HG02973 (cell line): ENCODE data around the gene MIR17HG.

Source experiments
- ATAC-seq: cut with Tn5 transposase; IDR thresholded peaks from one replicate; pipeline ENCODE4 v1.9.1; 2021; ENCODE audit warnings: moderate library complexity; ENCODE audit not compliant: unreplicated experiment

MIR17HG gene

DNA sequence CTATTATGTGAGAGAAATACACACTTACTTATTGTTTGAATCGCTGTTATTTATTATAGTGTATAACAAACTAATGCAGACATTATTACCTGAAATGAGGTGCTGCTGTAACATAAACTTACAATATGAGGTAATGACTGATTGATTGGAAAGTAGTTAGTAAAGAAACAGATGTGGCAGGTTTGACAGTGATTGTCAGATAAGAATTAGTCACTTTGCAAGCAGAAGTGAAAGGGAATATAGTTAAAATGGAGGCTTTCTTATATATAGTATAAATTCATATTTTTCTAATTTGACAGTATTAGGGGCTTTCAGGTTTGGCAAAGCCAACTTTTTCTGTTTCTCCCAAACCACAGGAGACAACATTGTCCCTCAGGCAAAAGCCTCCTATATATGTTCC, 20.6 kb downstream of the MIR17HG start:
- ATAC-seq: no peak

DNA sequence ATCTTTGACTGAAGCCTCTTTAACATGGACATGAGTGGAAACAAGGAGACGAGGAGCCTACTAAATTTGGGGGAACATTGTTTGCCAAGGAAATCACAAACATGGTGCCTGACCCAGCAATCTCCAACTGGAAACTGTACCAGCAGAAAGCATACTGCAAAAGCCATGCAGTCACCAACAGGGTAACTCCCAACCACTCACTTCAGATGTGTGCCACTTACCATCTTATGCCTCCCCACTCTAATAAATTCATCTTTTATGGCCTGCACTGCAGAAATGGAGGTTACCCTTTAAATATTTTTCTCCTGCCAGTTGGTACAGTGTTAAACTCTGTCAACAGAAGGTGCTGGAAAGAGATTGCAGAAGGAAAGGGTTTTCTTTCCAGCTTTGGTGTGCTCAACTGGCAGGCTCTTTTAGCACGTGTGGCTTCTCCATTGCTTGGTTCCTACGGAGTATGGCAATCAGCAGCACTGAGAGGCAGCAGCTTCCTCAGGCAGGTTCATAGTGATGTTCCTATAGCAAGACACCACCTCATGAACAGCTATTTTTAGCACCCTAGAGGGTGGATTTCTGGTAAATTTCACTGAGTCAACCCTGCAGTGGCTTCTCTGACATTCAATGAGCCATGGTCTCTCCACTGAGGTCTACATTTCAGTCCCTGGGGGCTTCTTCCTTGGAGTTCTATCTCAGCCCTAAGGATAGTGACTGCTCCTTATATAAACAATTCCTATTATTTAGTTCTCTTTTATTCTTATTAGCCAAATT, 21.4 kb downstream of the MIR17HG start:
- no peak for ATAC-seq

DNA sequence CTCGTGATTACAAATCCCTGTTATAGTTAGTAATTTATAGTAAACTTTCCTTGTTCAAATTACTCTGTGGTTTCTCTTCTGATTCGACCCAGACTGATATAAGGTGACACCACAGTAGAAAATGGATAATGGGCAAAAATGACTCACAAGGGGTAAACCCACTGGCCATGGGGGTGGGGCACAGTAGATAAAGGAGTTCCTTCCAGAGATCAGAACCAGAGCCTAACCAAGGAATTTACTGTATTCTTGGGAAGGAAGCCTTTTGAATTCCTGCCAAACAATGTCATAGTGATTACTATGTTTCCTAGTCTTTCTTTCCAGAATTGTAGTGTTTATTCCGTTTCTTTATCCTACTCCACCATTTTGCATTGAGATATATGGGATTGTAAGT, 21.9 kb downstream of the MIR17HG start:
- ATAC-seq: no peak

DNA sequence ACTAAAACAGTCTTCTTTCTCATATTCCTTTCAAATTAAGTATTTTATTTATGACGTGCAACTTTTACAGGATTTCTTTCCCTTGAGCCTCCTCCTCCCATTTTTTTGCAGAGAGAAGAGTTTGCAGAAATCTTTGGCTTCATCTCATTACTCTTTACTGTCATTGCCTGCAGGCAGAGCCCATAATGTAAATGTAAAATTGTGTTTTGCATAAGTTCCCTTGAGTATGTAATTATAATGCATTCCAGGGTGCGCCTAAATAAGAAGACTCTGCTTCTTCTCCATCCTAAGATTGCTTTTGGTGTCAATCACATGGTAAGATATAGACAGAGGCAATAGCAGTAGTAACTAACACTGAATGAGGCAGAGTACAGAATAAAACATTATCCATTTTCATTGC, 23.0 kb downstream of the MIR17HG start:
- ATAC-seq: no peak

DNA sequence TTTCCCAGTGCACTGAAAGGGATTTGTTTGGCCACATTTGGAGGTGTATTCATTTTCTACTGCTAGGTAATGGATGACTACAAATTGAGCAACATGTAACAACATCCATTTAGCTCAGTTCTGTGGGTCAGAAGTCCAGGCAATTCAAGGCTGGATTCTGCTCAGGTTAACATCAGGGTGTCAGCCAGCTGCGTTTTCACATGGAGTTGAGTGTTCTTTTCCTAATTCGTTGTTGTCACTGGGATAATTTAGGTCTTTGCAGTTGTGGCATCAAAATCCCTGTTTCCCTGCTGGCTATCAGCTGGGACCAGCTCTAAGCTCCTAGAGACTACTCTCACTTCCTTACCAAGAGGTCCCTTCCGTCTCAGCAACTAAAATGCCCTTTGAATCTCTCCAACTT, 25.4 kb downstream of the MIR17HG start:
- ATAC-seq: no peak

DNA sequence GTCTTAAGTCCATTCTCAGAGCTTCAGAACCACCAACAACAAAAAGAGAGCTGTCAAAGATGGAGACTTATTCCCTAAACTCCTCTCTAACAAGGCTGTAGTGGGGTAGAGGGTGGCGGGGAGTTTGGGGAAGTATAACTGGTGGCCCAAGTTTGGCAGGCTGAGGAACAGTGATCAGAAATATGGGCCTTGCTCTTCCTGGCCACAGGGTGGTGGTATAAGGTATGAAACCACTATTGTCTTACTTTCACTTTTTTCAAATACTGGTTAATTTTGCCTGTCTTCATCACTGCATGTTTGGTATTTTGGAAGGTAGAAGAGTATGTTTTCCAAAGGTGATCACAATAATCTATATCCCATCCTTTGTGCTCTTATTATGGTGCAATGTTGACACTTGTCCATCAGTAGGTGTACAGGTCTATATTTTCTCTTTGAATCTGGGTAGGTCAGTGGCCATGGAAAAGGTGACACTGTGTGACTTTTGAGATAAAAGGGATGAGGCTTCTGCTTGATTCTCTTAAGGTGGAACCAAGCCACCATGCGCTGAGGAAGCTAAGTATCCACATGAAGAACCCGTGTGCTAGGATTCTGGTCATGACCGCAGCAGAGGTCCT, 27.7 kb downstream of the MIR17HG start:
- ATAC-seq: peak; percentile 98

DNA sequence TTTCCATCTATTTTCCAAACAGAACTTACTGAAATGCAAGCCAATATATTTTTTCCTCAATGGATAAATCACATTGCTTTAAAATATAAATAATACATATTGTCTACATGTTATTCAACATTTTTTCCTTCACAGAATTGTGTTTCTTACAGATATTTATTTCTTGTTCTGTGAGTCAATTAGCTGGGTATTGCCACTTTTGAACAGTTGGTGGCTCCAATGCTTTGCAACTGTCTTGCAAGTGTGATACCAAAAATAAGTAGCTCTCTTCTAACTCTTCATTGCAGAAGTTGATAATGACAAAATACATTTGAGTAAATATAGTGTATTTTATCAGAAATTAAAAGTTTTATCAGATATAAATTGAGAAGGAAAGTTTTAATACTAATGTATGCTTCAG, 33.9 kb downstream of the MIR17HG start:
- ATAC-seq: peak; percentile 45

DNA sequence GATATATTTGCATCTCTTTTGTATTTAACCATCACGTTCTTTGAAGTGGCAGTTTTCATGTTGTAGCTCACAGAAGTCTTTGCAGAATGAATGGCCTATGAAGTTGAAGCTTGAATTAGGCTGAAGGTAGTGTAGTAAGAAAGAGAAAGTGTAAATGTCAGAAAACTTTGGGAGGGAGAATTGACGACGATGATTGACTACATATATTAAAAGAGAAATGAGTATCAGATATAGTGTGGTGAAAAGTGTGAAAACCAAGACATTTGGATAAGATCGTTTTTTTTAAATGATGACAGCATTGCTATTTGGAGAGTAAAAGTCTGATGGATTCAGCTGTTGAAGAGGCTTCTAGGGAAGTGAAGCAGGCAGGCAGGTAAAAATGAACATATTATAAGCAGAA, 36.3 kb downstream of the MIR17HG start:
- no peak for ATAC-seq

DNA sequence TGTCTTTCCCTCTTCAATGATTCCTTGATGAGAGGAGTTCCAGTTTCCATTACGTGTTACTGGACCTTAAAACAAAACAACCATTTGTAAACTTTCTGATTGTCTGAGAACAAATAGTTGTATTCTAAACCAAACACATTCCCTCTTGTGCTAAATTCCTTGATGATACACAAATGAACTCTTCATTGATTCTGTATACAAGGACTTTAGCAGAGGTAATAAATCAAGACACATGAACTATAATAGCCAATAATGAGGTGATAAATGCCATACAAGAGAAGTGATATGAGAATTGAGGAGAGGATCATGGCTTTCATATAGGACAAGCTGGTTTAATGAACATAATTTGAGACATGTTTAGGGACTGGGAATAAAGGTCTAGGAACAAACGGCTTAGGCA, 37.4 kb downstream of the MIR17HG start:
- ATAC-seq: no peak

DNA sequence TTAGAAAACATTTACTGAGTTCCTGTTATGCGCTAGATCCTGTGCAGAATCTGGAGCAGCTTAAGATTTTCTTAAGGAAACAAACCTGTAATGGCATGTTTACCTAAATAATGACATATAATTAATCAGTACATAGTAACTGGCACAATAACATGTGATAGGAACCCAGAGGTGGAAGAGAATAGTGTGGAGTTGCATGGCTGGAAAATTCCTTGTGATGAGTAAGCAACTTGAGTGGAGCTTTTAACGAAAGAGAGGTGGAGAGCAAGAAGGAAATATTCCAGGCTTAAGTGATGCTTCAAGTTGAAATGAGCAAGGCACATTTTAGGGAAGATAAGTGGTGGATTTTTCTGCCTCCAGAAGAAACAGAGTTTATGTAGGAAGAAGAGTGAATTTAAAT, 41.7 kb downstream of the MIR17HG start:
- ATAC-seq: no peak

DNA sequence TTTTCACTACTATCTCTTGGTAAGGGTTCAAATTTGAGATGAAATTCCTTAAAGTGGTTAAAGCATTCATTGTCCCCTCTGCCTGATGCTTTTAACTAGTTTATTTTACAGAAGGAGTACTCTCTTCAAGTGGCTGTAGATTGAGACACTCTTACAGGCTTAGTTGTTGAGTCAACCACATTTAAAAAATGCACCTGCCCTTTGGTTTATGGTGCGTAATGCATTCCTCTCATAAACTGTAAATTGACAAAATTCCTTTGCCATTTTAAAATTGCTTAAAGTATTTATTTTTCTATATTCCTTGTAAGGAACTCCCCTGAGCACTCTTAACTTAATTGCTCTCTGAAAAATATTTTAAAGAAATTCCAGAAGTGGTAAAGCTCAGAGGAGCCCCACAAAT, 50.1 kb downstream of the MIR17HG start:
- no peak for ATAC-seq

DNA sequence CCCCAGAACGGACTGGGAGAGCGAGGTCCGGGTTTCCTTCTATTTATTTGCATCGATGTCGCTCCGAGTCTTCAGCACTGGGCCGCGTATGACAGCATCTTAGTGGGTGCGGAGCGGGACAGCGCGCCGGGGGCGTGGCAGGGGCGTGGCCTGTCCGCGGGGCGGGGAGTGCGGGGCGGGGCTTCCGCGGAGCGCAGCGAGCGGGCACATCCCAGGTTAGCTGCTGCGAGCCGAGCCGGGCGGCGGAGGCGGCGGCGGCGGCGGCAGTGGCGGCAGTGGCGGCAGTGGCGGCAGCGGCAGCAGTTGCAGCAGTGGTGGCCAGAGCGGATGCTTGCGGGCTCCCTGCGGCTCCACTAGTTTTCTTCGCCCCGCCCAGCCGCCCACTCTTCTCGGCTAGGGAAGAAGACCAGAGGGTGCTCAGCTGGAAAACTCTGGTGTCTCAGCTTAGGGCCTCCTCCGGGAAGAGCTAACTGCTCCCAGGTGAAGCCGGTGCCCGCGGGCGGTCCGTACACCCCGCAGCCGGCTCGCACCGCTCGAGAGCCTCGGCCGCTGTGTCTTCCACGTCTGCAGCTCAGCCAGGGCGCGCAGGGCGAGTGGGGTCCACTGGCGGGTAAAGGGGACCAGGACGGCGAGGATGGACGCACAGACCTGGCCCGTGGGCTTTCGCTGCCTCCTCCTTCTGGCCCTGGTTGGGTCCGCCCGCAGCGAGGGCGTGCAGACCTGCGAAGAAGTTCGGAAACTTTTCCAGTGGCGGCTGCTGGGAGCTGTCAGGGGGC, 51.1 kb downstream of the MIR17HG start, which contains the start of gene GPC5:
Gene GPC5, plus strand, starts transcription at position 209 of the 776 bp plus-strand sequence.
- peak; percentile 98 for ATAC-seq

DNA sequence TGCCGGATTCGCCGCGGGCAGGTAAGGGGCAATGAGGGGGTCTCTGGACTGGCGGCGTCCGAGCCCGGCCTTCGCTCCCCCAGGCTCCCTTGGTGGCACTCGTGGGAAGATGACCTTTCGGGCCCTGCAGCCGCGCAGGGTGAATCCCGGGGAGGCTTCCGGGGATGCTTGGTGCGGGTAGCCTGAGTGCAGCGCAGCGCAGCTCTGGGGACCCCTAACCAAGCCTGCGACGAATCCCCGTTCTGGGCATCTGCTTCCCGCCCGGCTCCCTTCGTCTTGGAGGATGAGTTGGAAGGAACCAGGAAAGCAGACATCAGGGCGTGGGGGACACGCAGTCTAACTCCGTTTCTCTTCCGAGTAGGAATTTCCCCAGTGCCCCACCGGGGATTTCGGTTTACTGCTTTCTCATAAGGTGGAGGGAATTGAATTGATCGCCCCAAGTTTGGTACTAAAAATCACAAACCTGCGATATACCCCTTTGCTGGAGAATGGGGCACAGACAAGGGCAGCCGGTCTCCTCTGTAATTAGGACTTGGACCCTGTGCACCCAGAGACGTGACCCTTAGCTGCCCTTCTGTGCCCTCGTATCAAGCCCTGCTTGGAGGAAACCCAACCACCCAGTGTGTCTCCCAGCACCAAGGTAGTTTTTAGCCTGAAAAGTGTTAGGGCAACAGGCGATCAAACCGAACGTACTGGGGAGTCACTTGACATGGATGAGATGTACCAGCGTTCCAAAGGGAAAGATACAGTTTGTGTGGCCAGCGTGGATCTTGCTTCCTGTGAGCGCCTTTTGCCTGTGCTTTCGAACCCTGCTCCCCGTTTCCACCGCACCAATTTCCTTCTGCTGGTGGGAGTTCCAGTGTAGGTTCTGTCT, 51.9 kb downstream of the MIR17HG start:
- peak; percentile 4 for ATAC-seq

DNA sequence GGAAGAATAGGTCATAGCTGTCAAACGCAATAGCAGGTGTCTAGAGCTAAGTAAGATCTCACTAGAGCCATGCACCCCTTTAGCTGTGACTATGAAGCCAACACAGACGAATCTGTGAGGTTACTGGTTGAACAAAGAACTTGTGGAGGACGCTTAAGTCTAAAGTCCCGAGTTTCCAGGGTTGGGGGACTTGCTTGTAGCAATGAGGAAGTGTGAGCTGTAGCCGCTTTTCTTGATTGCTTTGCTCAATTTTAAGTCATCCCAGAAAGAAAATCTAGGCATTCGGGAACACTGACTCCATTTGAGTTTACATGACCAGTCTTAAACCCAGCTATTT, 52.5 kb downstream of the MIR17HG start:
- no peak for ATAC-seq

DNA sequence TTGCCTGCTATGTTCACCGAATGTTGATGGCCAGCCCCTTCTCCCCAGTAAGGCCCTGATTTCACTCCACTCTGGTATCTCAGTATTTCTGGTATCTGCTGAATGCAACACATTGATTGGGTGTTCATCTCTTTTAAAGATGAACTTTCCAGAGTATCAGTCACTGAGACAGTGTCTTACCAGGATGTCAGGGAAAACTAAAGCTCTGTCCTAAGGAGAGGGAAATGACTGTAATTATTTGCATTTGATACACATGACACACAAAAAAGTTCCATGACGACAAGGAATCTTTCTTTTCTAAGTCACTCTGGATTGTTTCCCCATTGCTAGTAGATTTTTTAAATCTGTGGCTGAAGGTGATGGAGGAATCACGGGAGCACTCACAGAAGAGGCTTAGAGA, 53.2 kb downstream of the MIR17HG start:
- no peak for ATAC-seq

DNA sequence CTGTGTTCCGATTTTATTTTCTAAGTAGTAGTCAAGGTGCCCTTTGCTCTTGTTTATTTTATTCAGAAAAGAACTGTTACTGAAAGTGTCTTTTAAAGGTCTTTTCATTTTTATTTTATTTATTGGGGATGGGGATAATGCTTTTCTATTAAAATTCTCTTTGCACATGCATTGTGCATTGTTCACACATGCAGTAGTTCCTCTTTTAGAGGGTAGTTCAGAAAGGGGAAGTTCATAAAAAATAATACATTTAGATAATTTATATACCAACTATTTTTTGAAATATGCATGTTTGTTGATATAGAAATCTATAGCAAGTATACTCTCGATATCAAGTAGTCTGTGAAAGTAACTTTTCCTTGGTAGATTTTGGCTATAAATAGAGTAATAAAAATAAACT, 54.4 kb downstream of the MIR17HG start:
- no peak for ATAC-seq
